ENCODE data around the gene CEP68. TPM values are rescaled to one million over a fixed set of nuclear protein-coding genes. Genes with fewer than 3 reads are reported as not detected.

Gene CEP68
- total and polyA plus RNA-seq, 7 experiments from 2014 or later, result 8.5 to 52.0 (median 25.6) TPM

GRCh38 chr2:65072181-65072970, 16.2 kb downstream of the CEP68 start:
- Mint-ChIP-seq H3K4me3 (no peak overlapping the region), H3K4me1 (peaks cover 11 to 19% (median 13%) of the 10 kb centered on the region in 7 donors), H3K36me3 (peaks cover 0 to 27% (median under 1%) of the 10 kb centered on the region in 5 donors), H3K27me3 (no peaks in the 10 kb centered on the region), H3K9me3 (no peaks in the 10 kb centered on the region), H3K27ac (peak overlapping the region in 4 of 9 donors; percentile 31 to 59 (median 44))
- ChIA-PET CTCF (interaction anchor here (0.7 to 1.1 kb wide), 3 partner anchors 8 to 96 kb away, joined by 3 read pairs; no protein-coding TSS in a partner anchor), POLR2A (no interaction called here)
- DNase-seq (no peak), ATAC-seq (no peak)
- Histone ChIP-seq H3K9me3 (ENCODE audit: control insufficient read depth in 2 of 3, low read length in 3 of 3) (no peaks in the 10 kb centered on the region), H3K4me1 (ENCODE audit: control insufficient read depth in 2 of 2, insufficient read depth in 2 of 2, low read length in 2 of 2) (peaks cover 0 to 10% of the 10 kb centered on the region in 2 donors), H3K36me3 (ENCODE audit: control insufficient read depth in 2 of 3, insufficient read depth in 3 of 3, low read length in 3 of 3) (peaks cover 0 to 73% (median 9%) of the 10 kb centered on the region in 3 experiments), H3K4me3 (ENCODE audit: low read length) (no peak overlapping the region), H3K27ac (ENCODE audit: low read depth, low read length) (no peak overlapping the region), H3K27me3 (ENCODE audit: control insufficient read depth in 2 of 2, insufficient read depth in 2 of 2, low read length in 2 of 2) (no peaks in the 10 kb centered on the region)
- intact Hi-C loops (cut with micrococcal nuclease), result no loop called here

- Histone ChIP-seq H3K27ac (ENCODE audit: low read depth, low read length) (no peak overlapping the region), H3K4me3 (ENCODE audit: low read length) (no peak overlapping the region), H3K27me3 (ENCODE audit: control insufficient read depth in 2 of 2, insufficient read depth in 2 of 2, low read length in 2 of 2) (no peaks in the 10 kb centered on the region), H3K36me3 (ENCODE audit: control insufficient read depth in 2 of 3, insufficient read depth in 3 of 3, low read length in 3 of 3) (peaks cover 0 to 84% (median 9%) of the 10 kb centered on the region in 3 experiments), H3K4me1 (ENCODE audit: control insufficient read depth in 2 of 2, insufficient read depth in 2 of 2, low read length in 2 of 2) (no peaks in the 10 kb centered on the region), H3K9me3 (ENCODE audit: control insufficient read depth in 2 of 3, low read length in 3 of 3) (no peaks in the 10 kb centered on the region)
- Mint-ChIP-seq H3K27ac (peak overlapping the region in 4 of 9 donors; percentile 12 to 53 (median 28)), H3K4me1 (peaks cover 0 to 7% (median 0%) of the 10 kb centered on the region in 7 donors), H3K9me3 (no peaks in the 10 kb centered on the region), H3K27me3 (no peaks in the 10 kb centered on the region), H3K4me3 (no peak overlapping the region), H3K36me3 (peaks cover 0 to 29% (median 5%) of the 10 kb centered on the region in 5 donors)
- intact Hi-C loops (cut with micrococcal nuclease), result no loop called here
- ChIA-PET POLR2A (interaction anchor here (1.0 kb wide), 1 partner anchor 19 kb away, joined by 3 read pairs; no protein-coding TSS in a partner anchor), CTCF (interaction anchor here (0.7 to 1.2 kb wide), 2 partner anchors 18 to 58 kb away, joined by 3 read pairs; no protein-coding TSS in a partner anchor)
- DNase-seq (no peak), ATAC-seq (no peak)
Measured at GRCh38 chr2:65073879-65074565, 17.8 kb downstream of the CEP68 start.

- peaks cover 0 to 5% (median 0%) of the 10 kb centered on the region in 7 donors for H3K4me1 Mint-ChIP-seq
- Histone ChIP-seq H3K27me3 (ENCODE audit: control insufficient read depth in 2 of 2, insufficient read depth in 2 of 2, low read length in 2 of 2) (no peaks in the 10 kb centered on the region), H3K36me3 (ENCODE audit: control insufficient read depth in 2 of 3, insufficient read depth in 3 of 3, low read length in 3 of 3) (peaks cover 0 to 80% (median 9%) of the 10 kb centered on the region in 3 experiments), H3K9me3 (ENCODE audit: control insufficient read depth in 2 of 3, low read length in 3 of 3) (no peaks in the 10 kb centered on the region), H3K27ac (ENCODE audit: low read depth, low read length) (no peak overlapping the region), H3K4me3 (ENCODE audit: low read length) (no peak overlapping the region), H3K4me1 (ENCODE audit: control insufficient read depth in 2 of 2, insufficient read depth in 2 of 2, low read length in 2 of 2) (no peaks in the 10 kb centered on the region)
- H3K4me3 Mint-ChIP-seq, result no peak overlapping the region
- CTCF ChIA-PET, result interaction anchor here (0.6 kb wide), 1 partner anchor 17 kb away, joined by 3 read pairs; no protein-coding TSS in a partner anchor
- intact Hi-C loops (cut with micrococcal nuclease), result no loop called here
- DNase-seq (no peak), ATAC-seq (no peak)
- POLR2A ChIA-PET, result no interaction called here
- no peak overlapping the region for H3K27ac Mint-ChIP-seq
- no peaks in the 10 kb centered on the region for H3K27me3 Mint-ChIP-seq
- peaks cover 0 to 31% (median 5%) of the 10 kb centered on the region in 5 donors for H3K36me3 Mint-ChIP-seq
- no peaks in the 10 kb centered on the region for H3K9me3 Mint-ChIP-seq
Measured at GRCh38 chr2:65075176-65075575, 19.0 kb downstream of the CEP68 start.

DNA sequence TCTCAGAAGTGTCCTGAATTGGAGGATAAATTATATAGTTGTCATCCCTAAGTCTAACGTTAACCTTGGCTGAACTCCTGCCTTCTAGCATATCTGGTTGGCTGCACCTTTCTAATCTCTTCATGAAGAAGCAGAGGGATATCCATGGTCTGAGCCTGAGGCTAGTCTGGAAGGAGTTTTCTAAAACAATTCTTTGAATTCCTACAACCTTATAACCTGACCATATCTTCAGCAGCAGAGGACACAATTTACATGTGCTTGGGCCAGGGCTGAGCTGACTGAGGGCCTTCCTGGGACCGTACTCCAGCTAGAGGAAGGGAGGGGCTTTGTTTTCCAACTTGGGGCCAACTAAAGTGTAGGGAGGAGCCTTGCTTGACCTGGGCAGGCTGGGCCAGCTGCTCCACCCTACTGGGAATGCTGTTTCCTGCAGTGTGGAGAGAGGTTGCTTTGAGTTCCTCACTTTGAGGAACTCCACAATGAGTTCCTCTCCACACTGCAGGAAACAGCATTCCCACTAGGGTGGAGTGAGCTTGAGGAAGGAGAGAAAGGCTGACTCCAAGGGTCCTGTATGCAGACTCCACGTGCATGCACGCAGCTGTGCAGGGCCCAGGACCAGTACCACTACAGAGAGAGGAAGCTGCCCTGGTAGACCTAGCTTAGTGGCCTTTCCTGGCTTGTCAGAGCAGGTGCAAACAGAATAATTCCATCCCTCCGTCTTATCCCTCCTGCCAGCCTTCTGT, 19.6 kb downstream of the CEP68 start:
- H3K27me3 Mint-ChIP-seq, result no peaks in the 10 kb centered on the region
- no peaks in the 10 kb centered on the region for H3K27me3 ChIP-seq (ENCODE audit: control insufficient read depth in 2 of 2, insufficient read depth in 2 of 2, low read length in 2 of 2)
- H3K36me3 Mint-ChIP-seq, result peaks cover 0 to 31% (median 6%) of the 10 kb centered on the region in 5 donors
- no peaks in the 10 kb centered on the region for H3K9me3 ChIP-seq (ENCODE audit: control insufficient read depth in 2 of 3, low read length in 3 of 3)
- no peaks in the 10 kb centered on the region for H3K4me1 ChIP-seq (ENCODE audit: control insufficient read depth in 2 of 2, insufficient read depth in 2 of 2, low read length in 2 of 2)
- intact Hi-C loops (cut with micrococcal nuclease), result no loop called here
- ChIA-PET POLR2A (no interaction called here), CTCF (interaction anchor here (0.5 to 1.3 kb wide), 4 partner anchors 14 to 117 kb away, joined by 3 to 4 read pairs (median 3); no protein-coding TSS in a partner anchor)
- H3K4me3 ChIP-seq (ENCODE audit: low read length), result no peak overlapping the region
- H3K36me3 ChIP-seq (ENCODE audit: control insufficient read depth in 2 of 3, insufficient read depth in 3 of 3, low read length in 3 of 3), result peaks cover 0 to 74% (median 9%) of the 10 kb centered on the region in 3 experiments
- H3K9me3 Mint-ChIP-seq, result no peaks in the 10 kb centered on the region
- H3K4me1 Mint-ChIP-seq, result peaks cover 0 to 5% (median 0%) of the 10 kb centered on the region in 7 donors
- H3K27ac ChIP-seq (ENCODE audit: low read depth, low read length), result no peak overlapping the region
- H3K27ac Mint-ChIP-seq, result peak overlapping the region in 7 of 9 donors; percentile 44 to 84 (median 50)
- DNase-seq (no peak), ATAC-seq (no peak)
- no peak overlapping the region for H3K4me3 Mint-ChIP-seq

GRCh38 chr2:65076345-65076710, 20.1 kb downstream of the CEP68 start:
- Mint-ChIP-seq H3K4me1 (peaks cover 3 to 6% (median 3%) of the 10 kb centered on the region in 7 donors), H3K36me3 (peaks cover 0 to 31% (median 6%) of the 10 kb centered on the region in 5 donors), H3K27me3 (no peaks in the 10 kb centered on the region), H3K9me3 (no peaks in the 10 kb centered on the region), H3K4me3 (no peak overlapping the region), H3K27ac (peak overlapping the region in 6 of 9 donors; percentile 44 to 71 (median 49))
- intact Hi-C loops (cut with micrococcal nuclease), result no loop called here
- ChIA-PET POLR2A (no interaction called here), CTCF (interaction anchor here (0.5 to 1.3 kb wide), 3 partner anchors 15 to 116 kb away, joined by 3 to 4 read pairs (median 3); no protein-coding TSS in a partner anchor)
- no peak overlapping the region for H3K4me3 ChIP-seq (ENCODE audit: low read length)
- H3K27me3 ChIP-seq (ENCODE audit: control insufficient read depth in 2 of 2, insufficient read depth in 2 of 2, low read length in 2 of 2), result no peaks in the 10 kb centered on the region
- no peaks in the 10 kb centered on the region for H3K4me1 ChIP-seq (ENCODE audit: control insufficient read depth in 2 of 2, insufficient read depth in 2 of 2, low read length in 2 of 2)
- no peak overlapping the region for H3K27ac ChIP-seq (ENCODE audit: low read depth, low read length)
- no peak for DNase-seq
- no peaks in the 10 kb centered on the region for H3K9me3 ChIP-seq (ENCODE audit: control insufficient read depth in 2 of 3, low read length in 3 of 3)
- no peak for ATAC-seq
- peaks cover 0 to 73% (median 6%) of the 10 kb centered on the region in 3 experiments for H3K36me3 ChIP-seq (ENCODE audit: control insufficient read depth in 2 of 3, insufficient read depth in 3 of 3, low read length in 3 of 3)

- Histone ChIP-seq H3K4me3 (ENCODE audit: low read length) (no peak overlapping the region), H3K36me3 (ENCODE audit: control insufficient read depth in 2 of 3, insufficient read depth in 3 of 3, low read length in 3 of 3) (peaks cover 2 to 61% (median 7%) of the 10 kb centered on the region in 3 experiments), H3K27me3 (ENCODE audit: control insufficient read depth in 2 of 2, insufficient read depth in 2 of 2, low read length in 2 of 2) (no peaks in the 10 kb centered on the region), H3K4me1 (ENCODE audit: control insufficient read depth in 2 of 2, insufficient read depth in 2 of 2, low read length in 2 of 2) (no peaks in the 10 kb centered on the region), H3K27ac (ENCODE audit: low read depth, low read length) (no peak overlapping the region), H3K9me3 (ENCODE audit: control insufficient read depth in 2 of 3, low read length in 3 of 3) (no peaks in the 10 kb centered on the region)
- POLR2A ChIA-PET, result interaction anchor here (1.2 kb wide), 1 partner anchor 22 kb away, joined by 5 read pairs; no protein-coding TSS in a partner anchor
- peaks cover 0 to 3% (median 0%) of the 10 kb centered on the region in 11 donors for H3K9me3 Mint-ChIP-seq
- H3K4me1 Mint-ChIP-seq, result peaks cover 6 to 19% (median 17%) of the 10 kb centered on the region in 7 donors
- intact Hi-C loops (cut with micrococcal nuclease), result no loop called here
- DNase-seq (no peak), ATAC-seq (no peak)
- CTCF ChIA-PET, result interaction anchor here (0.6 to 1.1 kb wide), 2 partner anchors 13 to 507 kb away, joined by 3 to 5 read pairs; no protein-coding TSS in a partner anchor
- H3K36me3 Mint-ChIP-seq, result peaks cover 1 to 34% (median 12%) of the 10 kb centered on the region in 5 donors
- no peak overlapping the region for H3K4me3 Mint-ChIP-seq
- H3K27ac Mint-ChIP-seq, result peak overlapping the region in 6 of 9 donors; percentile 7 to 88 (median 26)
- H3K27me3 Mint-ChIP-seq, result no peaks in the 10 kb centered on the region
Measured at GRCh38 chr2:65077898-65078297, 21.7 kb downstream of the CEP68 start.
